ENCODE data around the gene IQCK.

- no peak for TF ChIP-seq CTCF (IDR thresholded peaks at IDR 0.05)
- TF ChIP-seq POLR2A (IDR thresholded peaks at IDR 0.05): no peak
These were observed 26.6 kb downstream of the IQCK start for GRCh38 chr16:19744670-19745069.
